Lung microvascular endothelial cell (primary cell): ENCODE data around the gene ABCA12. TPM values are rescaled to one million over a fixed set of nuclear protein-coding genes. Genes with fewer than 3 reads are reported as not detected.

Experiments used
- DNase-seq, 2 donors: peaks; one replicate each; pipeline versions ENCODE4 v3.0.0 to v3.0.0-alpha.2; 2010; ENCODE audit warnings: low read depth in 2 of 2
- total RNA-seq: library from RNA; depleted of rRNA; stranded (reverse); fragments of >200 nt; gene quantifications from 2 replicates; pipeline ENCODE4 v1.2.1, GENCODE V29; 2014

ABCA12 gene
- total RNA-seq, 1 donor from 2014 or later = not detected

DNA sequence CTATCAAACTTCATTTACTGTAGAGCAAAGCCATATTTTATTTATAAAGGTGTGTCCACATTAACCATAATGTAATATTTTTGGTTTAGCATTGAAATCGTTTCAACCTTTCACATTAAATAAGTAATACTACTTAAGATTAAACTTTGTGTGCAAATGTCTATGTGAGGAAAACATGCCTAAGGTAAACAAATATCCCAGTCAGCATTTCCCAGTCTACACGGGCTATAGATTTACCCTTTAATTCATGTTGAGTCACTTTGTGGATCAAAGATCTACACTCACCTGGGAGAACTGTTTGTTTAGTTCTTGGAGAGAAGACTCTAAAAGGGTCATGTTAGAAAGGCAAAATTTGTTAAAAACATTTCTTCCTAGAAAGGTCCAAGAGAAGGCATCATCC lies 89.1 kb downstream of the ABCA12 start:
- no peak for DNase-seq

DNA sequence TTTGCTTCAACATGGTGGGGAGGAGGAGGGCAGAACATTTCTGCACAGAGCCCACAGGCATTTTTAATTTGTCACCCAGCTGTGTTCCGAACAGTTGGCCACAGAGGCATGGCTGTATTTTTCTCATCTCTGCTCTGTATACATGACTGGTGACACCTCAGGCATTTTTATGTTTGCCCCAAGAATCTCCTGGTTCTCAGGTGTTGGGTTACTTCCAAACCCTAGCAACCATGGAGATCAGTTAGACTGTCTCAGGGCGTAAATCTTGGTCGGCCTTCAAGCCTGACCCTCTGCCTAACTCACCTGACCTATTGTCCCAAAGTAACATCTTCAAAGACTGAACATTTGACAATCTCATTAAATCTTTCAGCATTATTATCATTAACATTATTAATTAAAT lies 100.0 kb downstream of the ABCA12 start:
- DNase-seq = no peak

DNA sequence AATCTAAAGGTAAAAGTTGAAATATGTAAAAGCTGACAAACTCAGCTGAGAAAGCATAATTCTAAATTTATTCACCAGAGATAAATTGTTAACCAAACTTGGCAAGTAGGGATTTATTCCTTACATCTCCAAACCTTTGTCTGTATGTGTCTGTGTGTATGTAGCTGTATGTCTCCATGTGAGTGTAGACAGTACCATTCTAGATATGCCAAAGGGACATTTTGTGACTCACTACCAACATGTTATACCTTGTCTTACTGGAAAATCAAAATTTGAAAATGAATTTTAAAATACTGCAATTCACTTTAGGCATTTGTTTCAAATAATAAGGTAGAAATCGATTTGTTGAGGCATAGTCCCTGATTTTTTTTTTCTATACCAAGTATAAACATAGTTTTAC lies 102.1 kb downstream of the ABCA12 start:
- DNase-seq = no peak

DNA sequence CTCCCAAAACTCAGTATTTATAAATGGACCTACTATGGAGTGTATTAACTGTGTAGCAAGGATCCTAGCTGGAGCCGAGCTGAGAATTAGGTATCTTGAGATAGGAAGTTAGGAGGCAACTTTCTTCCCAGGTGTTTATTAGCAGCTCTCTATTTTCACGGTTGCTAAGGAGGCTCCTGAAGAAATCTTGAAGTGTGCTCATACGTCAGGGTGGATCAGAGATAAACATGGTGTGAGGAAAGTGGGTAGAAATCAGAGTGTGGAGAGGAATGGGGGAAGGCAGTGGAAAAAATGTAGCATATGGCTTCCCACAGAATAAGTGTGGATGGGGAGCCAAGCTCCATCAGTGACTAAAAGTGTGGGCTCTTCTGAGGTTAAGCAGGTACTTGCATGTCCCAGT lies 104.3 kb downstream of the ABCA12 start:
- DNase-seq = no peak

DNA sequence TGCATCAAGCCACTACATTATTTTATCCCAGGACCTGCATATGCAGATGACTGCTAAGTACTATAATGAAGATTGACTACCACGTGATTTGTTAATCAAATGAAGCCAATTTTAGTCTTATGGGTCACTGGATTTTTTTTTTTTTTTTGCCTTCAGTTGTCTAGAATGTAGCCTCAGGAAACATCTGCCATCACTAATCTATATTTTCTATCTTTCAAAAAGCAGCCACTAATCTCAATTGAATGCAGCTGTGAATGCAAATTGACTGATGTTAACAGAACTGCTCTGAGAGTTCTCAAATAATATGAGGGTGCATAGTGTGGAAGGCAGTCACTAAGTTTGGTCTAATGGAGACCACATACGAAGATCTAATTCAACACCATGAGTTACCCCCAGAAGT lies 106.3 kb downstream of the ABCA12 start:
- DNase-seq = no peak

DNA sequence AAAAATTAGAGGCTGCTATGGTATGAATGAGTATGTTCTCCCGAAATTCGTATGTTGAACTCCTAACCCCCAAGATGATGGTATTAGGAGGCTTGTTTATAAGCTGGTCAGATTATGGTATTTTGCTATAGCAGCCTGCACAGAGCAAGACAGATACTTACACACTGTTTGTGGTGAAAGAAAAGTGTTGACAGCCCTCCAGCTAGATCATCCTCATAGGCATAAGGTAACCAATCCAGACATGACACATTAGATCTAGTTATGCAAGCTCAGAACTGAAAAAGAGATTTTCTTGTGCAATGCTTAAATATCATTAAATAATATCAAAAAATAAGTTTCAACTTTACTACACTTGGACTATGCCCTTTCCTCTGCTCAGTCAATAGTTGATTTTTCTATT lies 107.1 kb downstream of the ABCA12 start:
- DNase-seq = no peak

DNA sequence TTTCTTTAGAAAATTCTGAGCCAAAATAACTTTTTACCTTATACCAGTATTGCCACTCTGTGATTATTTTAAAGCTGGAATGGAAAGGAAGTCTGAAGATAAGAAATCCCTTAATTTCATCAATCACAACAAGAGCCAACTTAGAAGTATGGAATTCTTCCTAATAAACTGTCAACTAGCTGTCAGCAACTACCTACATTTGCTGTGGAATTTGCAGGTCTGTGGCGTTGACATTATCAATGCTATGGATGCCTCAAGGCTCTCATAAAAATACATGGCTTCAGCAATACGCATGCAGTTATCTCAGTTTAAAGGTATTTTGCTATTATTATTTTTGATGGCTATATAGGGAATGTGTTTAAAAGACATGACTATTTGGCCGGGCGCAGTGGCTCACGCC lies 108.5 kb downstream of the ABCA12 start:
- DNase-seq = no peak

DNA sequence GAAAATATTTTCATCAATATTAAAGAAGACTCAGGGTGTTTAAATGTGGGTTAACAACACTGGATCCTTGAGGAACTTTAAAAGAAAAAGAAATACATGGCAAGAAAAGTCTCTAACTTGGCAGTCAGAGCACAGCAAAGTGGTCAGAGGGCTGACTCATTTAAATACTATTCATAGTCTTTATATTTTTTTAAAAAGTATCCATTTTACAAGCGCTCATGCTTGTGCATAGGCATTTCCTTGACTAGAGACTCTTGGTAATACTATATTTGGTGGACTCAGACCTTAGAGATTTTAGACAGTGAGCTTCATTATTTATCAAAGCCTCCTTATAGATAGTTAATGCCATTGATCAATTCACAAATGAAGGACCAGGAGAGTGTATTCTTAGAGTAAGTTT lies 110.2 kb downstream of the ABCA12 start:
- DNase-seq = no peak

DNA sequence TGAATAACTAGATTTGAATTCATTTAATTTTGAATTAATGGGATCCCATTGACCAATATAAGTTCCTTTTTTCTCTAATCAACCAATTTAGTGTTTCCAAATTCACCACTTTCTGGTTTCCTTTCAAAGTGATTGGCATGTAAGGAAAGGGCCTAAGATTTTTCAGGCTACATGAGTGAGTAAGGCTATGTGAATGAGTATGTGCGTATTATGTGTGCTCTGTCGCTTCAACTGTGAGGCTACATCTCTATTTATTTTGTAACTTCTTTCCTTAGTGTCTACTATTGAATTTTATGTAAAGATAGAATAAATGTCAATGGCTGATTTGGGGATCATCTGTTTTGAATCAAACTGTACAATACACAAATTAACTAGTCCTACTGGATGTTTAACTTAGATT lies 110.6 kb downstream of the ABCA12 start:
- no peak for DNase-seq

DNA sequence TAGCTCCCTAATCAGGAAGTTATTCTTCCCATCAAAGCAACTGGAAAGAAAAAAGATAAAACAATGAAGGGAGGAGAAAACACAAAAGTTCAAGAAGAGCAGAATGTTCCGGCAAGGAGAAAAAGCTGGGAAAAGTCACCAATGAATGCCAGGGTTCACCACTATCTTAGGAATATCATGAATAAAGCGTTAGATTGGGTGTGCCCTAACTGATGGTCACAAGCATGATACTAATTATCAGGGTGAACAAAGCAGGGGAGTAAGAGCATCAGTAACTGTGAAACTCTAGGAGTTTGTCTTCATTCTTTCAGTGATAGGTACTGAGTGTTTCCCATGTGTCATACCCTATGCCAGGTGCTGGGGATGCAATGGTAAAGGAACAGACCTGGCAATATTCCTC lies 115.5 kb downstream of the ABCA12 start:
- no peak for DNase-seq

DNA sequence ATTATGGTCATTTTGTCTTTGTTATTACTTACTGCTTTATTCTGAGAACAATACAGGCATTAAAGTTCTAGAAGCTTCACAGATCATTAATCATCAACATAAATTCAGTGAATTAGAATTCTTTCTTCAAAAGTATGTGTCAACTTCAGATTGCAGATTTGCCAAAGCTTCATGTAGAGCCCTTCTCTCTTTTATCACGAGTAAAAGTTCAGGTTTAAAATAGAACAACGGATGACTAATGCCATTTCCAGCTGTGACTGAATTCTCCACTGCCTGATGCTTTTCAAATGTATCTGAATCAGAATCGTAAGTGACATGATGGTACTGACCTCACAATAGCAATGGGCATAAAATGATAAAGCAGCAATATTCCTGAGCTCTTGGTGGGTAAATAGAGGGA lies 116.0 kb downstream of the ABCA12 start:
- peak in 1 of 2 donors; percentile 1 for DNase-seq

DNA sequence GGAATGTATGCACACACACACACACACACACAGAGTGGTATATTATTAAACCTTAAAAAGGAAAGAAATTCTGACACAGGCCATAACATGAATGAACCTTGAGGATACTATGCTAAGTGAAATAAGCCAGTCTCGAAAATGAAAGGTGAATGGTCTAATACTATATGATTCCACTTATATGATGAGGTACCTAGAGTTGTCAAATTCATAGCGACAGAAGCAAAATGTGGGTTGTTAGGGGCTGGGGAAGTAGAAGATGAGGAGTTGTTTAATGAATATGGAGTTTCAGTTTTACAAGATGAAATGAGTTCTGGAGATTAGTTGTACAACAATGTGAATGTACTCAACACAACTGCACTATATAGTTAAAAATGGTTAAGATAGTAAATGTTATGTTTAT lies 118.1 kb downstream of the ABCA12 start:
- no peak for DNase-seq

DNA sequence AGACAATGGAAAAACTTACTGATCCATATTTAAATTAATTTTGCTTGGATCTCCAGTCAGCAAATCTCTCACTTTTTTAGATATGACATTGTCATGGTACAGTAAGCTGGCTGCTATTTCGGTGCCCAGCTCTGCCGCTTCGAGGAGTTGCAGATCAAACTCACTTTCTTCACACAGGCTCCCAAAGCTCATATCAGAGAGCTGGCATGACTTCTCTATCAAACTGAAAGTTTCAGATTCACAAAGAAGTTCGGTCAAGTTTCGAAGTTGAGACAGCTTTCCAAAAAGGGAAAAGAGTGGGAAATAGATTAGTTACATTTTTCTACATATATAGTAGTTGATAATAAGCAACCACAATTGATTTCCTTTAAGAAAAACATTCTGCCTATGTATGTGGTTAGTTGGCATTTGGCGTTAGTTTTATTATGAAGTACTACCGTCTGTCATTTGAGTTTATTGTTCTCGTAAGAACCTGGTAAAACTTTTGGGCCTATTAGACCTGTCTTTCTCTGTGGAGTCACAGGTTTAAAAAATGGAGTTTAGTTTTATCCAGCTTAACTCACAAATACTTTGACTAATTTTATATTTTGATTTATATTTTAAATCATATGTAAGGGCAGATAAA lies 118.8 kb downstream of the ABCA12 start:
- no peak for DNase-seq

DNA sequence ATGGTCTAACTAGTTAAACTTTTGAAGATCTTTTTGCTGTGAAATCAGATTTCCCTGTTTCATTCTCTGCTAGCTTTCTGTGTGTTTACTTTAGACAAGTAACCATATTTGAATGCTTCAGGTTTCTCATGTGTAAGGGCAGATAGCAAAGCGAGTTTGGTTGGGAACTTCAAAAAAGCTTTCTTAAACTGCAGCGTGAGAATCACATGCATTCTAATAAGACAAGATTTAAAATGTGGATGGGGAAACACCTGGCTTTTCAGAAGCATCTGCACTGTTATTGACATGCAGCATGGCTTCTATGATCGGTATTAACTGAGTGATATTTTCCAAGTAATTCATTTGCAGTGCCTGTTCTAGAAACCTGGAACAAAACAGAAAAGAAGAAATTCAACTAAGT lies 119.3 kb downstream of the ABCA12 start:
- DNase-seq = no peak

DNA sequence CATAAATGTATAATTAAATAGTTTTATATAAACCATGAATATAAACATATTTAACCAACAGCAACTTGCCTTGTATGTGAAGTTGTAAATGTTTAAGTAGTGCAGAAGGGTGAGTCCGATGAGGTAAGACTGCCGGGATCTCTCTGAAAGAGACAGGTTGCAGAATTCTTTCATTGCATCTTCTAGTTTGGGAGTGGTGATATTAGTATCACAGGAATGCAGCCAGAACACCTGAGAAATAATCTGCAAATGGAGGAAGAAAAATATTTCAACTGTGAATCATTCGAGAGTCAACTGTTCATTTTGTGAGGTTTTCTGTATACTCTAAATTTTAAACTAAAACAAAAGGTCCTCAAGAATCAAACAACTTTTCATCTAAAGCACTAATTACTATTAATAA lies 123.0 kb downstream of the ABCA12 start:
- DNase-seq = no peak

DNA sequence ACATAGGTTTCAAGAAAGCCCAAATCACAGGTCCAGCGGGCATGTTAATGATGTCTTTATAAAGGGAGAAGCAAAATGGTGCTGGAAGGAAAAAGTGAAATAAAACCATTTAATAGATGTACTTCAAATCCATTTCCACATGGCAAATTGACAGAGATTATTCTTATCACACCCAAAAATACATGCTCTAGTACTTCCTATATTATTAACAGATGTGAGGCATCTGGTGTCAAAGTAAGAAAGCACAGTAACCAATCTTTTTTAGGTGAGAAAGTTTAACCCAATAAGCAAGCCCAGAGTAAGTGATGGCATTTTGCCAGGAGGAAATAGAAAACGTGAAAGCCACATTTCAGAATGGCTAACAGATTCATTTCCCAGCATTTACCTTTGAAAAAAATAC lies 128.0 kb downstream of the ABCA12 start:
- no peak for DNase-seq

DNA sequence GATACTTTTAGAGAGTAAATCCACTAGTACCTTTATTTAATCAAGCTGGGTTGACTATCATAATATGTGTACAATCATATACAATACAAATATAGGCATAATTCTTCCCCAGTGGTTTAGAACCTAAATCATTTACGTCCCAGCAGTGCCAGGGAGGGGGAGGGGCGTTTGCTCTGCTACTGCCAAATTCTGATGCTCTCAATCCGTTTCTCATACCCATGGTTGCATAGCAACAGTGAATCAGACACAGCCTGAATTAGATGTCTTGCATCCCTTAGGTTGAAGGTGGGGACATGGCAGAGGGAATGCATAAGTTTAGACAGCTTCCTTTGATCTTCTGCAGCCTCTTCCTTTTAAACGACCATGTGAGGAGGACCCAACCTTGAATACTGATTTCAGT lies 135.4 kb downstream of the ABCA12 start:
- no peak for DNase-seq

DNA sequence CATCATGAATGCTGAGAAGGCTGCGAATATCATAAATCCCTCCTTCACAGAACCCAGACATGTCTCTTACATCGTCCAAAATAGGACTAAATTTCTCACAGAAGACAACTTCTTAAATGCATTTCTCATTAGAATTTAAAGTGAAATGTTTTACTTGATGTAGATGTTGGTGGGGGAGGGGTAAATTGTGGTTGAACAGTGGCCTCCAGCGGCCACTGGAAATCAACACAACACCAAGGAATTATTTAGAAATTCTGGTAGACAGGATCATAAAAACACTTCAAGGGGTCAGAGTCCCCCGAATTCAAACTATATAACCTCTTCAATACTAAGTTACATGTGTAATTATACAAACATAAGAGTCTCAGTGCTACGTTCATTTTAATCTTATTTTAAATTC lies 135.9 kb downstream of the ABCA12 start:
- peak; percentile 54 to 65 for DNase-seq

DNA sequence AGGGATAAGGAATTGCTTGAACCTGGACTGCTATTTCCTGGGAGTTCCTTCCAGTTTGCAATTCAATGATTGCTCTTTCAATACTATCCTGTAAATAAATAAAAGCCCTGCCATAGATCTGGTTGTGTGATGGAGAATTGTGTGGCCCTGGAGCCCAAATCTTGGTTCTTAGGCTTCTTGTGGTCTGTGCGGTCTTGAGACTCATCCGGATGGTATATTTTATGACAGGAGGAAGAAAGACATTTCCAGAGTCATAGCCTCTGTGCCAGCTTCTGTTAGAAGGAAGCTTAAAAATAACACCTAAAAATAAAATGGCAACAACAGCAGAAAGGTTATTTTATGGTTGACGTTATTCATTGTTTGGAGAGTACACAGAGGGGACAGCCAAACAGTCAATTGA lies 137.7 kb downstream of the ABCA12 start:
- no peak for DNase-seq

DNA sequence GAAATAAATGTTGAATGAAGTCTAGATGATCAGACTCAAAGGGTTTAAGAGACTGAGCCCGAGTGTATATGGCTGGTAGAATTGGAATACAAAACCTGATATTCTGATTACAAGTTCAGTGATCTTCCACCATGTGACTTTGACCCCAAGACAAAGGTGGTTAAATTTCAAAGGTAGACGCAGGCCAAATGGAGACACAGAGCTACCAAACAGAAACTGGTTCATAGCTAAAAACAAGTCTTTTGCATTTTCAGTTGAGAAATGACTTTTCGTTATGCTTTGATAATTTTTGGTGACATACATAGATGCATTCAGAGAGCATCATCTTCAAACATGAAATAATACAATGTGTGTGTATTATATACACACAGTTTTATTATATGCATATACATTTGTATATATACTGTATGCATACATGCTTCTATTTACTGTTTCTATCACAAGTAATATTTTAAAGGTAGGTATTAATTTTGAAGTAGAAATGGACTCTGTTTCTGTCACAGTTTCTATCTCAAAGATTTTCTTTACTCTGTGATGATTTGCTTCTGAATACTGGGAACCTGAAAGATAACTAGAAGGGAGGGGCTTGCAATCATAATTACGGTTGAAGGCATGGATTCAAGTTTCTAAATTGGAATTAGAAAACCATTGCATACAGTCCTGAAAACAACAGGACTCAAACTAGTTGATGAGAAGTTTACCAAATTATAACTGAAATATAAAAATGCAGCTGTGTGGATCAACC lies 142.3 kb downstream of the ABCA12 start:
- no peak for DNase-seq

DNA sequence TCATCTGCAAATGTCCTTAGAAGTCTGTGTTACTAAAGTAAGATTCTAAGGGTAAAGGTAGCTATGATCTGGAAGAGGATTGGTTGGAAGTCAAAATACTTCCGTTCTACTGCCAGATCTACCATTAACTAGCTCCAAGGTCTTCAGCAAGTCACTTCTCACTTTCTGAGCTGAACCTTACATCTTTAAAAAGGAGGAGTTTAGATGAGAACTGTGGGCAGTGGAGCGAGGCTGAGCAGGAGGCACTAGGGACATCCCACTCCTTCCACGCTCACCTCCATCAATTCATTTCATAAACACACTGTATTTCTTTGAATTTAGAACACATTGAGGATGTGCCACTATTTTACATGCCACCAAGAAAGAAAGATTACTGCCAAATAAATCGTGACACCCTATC lies 143.0 kb downstream of the ABCA12 start:
- no peak for DNase-seq

DNA sequence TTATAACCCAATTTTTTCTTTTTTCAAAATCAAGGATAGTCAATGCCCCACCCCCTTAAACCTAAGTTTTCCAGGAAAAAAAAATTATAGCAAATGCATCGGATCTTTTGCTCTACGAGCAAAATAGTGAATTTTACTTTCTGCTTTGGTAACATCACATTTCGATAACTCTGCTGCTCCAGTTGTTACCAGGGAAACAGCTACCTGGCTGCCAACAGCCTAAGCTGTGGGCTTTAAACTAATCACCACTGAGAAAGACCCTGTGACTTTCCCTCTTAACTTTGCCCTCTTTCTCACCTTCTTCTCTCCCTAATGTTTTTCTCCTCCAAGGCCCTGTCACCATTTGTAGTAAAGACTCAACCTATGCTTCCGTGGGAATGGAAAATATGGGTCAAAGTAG lies 145.5 kb downstream of the ABCA12 start:
- no peak for DNase-seq

DNA sequence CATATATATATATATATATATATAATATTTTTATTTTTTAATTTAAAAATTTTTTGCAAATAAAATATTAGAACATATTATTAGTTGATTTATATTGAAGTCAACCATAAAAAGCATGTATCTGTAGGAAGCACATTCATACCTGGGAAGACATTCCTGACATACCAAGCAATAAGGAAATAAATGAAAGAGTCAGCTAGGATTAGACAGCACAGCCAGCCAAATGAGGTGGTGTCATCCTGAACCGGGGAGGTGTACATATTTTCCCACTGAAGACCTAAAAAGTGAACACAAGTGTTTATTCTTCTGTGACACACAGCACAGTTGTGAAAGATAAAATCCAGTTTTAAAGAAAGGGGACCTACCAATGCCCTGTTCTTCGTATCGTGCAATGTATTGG lies 149.2 kb downstream of the ABCA12 start:
- DNase-seq = no peak

DNA sequence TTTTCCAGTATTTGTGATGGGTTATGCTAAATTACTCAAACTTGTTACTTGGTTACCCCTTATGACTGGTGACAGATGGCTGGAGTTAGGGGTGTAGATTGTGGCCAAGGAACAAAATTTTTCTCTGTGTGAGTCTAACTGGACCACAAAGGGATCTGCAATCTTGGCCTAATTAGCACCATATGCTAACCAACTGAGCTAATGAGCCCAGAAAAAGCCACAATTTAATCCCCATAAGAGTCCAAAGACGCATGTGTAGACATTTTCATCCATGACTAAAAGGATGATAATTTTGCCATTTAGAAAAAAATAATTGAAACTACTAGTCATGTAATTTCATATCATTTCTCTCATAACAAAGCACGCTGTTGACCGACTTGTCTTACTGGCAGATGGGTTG lies 151.2 kb downstream of the ABCA12 start:
- no peak for DNase-seq
